ENCODE data around the gene MIER1.

MIER1 gene

GRCh38 chr1:66996018-66996682 is 71.4 kb downstream of the MIER1 start:
- in situ Hi-C loops (cut with MboI; ENCODE audit: low sequenced_read_pairs): no loop called here

DNA sequence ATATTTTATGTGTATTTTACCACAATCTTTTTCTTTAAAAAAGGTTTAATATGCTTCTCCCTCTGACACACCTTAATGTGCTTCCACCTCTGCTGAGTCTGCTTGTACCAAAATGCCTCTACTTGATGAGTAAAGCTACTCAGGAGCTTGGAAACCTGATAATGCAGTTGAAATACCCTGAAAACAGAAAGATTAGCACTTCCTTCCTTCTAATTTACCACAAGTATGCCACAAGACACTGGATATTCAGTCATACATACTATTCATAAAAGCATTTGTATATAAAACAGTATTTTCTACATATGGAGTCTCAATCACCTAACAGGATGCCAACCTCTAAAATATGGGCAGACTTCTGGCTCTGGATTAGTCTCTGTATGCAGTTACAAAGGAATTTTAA is 74.2 kb downstream of the MIER1 start:
- in situ Hi-C loops (cut with MboI; ENCODE audit: low sequenced_read_pairs): no loop called here

GRCh38 chr1:66999640-67000400 is 75.0 kb downstream of the MIER1 start:
- in situ Hi-C loops (cut with MboI; ENCODE audit: low sequenced_read_pairs): no loop called here

GRCh38 chr1:67001682-67002425 is 77.1 kb downstream of the MIER1 start:
- in situ Hi-C loops (cut with MboI; ENCODE audit: low sequenced_read_pairs): no loop called here

DNA sequence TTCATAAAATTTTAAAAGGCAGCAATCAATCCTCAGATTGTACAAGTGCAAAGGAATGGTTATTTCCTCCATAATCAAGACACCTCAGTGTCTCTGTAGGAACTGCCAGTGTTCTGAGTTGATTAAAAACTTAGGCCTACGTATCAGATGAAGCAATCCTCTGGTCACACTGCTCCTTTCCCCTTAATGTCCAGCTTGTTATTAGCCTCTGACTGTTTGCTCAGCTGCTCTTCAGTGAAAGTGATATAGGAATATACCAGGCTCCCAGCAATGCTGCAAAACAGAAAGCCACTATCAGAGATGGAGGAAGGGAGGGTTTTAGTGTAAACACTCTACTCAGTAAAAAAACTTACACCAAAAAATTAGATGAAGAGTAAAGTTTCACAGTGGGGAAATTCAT is 79.4 kb downstream of the MIER1 start:
- in situ Hi-C loops (cut with MboI; ENCODE audit: low sequenced_read_pairs): no loop called here

DNA sequence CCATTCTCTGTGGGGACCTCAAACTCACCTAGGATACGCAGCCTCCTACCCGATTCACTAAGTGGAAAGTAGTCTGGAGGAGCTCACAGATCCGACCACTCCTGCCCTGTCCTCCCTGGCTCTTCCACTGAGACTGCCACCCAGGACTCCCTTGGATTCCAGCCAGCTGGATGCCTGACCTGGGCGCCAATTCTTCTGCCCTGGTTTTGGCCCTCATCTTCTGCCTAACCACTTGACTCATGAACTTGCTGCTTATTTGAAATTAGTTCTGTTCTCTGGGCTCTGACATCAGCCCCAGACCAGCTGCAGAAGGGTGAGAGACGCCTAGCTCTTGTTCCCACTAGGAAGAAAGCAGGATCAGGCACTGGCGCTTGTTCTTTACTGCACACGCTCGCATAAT is 80.3 kb downstream of the MIER1 start:
- in situ Hi-C loops (cut with MboI; ENCODE audit: low sequenced_read_pairs): no loop called here

GRCh38 chr1:67009792-67010191 is 85.0 kb downstream of the MIER1 start:
- in situ Hi-C loops (cut with MboI; ENCODE audit: low sequenced_read_pairs): no loop called here

DNA sequence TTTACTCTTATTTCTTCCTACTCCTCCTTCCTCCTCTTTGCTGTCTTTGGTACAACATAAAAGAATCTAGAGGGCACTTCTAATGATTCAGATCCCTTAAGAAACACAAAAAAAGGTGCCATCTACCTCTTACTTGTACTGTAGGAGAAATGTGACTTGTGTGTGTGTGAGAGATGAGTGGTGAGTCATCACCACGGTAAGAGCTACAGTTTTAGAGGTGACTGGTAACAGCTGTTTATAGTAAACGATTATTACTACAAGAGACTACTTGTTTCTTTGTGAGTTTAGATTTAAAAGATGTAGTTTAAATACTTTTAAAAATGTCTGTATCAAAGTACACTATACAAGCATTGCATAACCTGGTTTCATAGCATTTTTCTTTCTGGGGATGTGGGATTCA is 88.8 kb downstream of the MIER1 start:
- in situ Hi-C loops (cut with MboI; ENCODE audit: low sequenced_read_pairs): no loop called here

- in situ Hi-C loops (cut with MboI; ENCODE audit: low sequenced_read_pairs): no loop called here
Measured at GRCh38 chr1:67018574-67018973, 93.8 kb downstream of the MIER1 start.

DNA sequence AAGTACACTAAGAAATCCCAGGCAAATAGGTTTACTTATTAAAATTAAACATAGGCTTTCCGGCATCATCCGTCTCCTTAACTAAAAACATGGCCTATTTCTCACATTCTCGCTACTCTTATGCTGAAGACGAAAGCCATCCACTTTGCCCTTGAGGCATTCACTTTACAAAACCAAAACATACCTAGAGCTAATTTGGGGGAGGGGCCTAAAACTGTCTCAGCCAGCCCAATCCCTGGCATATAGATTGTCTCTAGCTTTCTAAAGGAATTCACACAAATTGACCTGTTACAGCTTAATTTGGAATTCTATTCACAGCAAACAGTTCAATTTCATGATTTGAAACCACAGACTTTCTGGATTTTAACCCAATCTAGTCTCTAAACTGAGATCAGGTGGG is 94.3 kb downstream of the MIER1 start:
- in situ Hi-C loops (cut with MboI; ENCODE audit: low sequenced_read_pairs): no loop called here

- in situ Hi-C loops (cut with MboI; ENCODE audit: low sequenced_read_pairs): no loop called here
Measured at GRCh38 chr1:67019600-67020136, 94.9 kb downstream of the MIER1 start.

GRCh38 chr1:67020304-67020703 is 95.5 kb downstream of the MIER1 start:
- in situ Hi-C loops (cut with MboI; ENCODE audit: low sequenced_read_pairs): no loop called here

- in situ Hi-C loops (cut with MboI; ENCODE audit: low sequenced_read_pairs): no loop called here
Measured at GRCh38 chr1:67020765-67021164, 96.0 kb downstream of the MIER1 start.

DNA sequence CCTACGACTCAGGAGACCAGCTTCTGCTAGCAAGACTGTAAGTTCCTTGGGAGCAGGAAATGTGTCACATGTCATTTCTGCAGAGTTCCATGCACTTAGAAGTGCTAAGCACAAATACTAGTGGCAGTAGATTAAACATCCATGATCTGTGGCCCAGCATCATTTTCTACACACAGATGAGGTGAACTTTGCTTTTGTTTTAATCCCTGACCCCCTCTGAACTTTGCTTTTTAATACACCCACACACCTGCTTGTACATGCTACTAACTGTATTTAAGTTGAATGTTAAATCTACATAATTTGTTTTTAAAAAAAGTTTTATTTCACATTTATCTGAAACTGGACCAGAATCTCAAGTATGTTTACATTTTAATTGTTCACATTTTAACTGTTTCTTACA is 104.7 kb downstream of the MIER1 start:
- in situ Hi-C loops (cut with MboI; ENCODE audit: low sequenced_read_pairs): no loop called here

- in situ Hi-C loops (cut with MboI; ENCODE audit: low sequenced_read_pairs): no loop called here
Measured at GRCh38 chr1:67031121-67031858, 106.5 kb downstream of the MIER1 start.

- in situ Hi-C loops (cut with MboI; ENCODE audit: low sequenced_read_pairs): no loop called here
Measured at GRCh38 chr1:67031859-67032247, 107.1 kb downstream of the MIER1 start.
